H9 (cell line): ENCODE results near the gene GCC2. TPM values are rescaled to one million over a fixed set of nuclear protein-coding genes. Genes with fewer than 3 reads are reported as not detected.

Experiments
- DNase-seq: peaks from one replicate; pipeline ENCODE4 v3.0.0-alpha.2; 2017
- H2AFZ ChIP-seq: one replicate; pipeline ENCODE4 v1.6.1; 2013; ENCODE audit warnings: mild to moderate bottlenecking, low read length, control low read depth, moderate library complexity
- H2AK5ac ChIP-seq: 2 replicates; pipeline ENCODE4 v1.6.1; 2013; ENCODE audit warnings: low read length, control low read depth, mixed read lengths; ENCODE audit not compliant: insufficient read length
- H2BK120ac ChIP-seq: one replicate; pipeline ENCODE4 v1.6.1; 2013; ENCODE audit warnings: low read depth, mild to moderate bottlenecking, low read length, control low read depth, inconsistent platforms; ENCODE audit not compliant: poor library complexity, severe bottlenecking
- H2BK12ac ChIP-seq: 2 replicates; pipeline ENCODE4 v1.6.1; 2013; ENCODE audit warnings: low read length, control low read depth, mixed read lengths, low read depth; ENCODE audit not compliant: insufficient read length
- H2BK15ac ChIP-seq: 2 replicates; pipeline ENCODE4 v1.6.1; 2013; ENCODE audit warnings: low read depth, low read length, control low read depth
- H2BK20ac ChIP-seq: one replicate; pipeline ENCODE4 v1.6.1; 2013; ENCODE audit warnings: low read depth, mild to moderate bottlenecking, low read length, control low read depth, inconsistent platforms; ENCODE audit not compliant: poor library complexity, severe bottlenecking
- H2BK5ac ChIP-seq: 2 replicates; pipeline ENCODE4 v1.6.1; 2013; ENCODE audit warnings: low read length, control low read depth, mixed read lengths; ENCODE audit not compliant: insufficient read length
- H3K14ac ChIP-seq: 2 replicates; pipeline ENCODE4 v1.6.1; 2013; ENCODE audit warnings: low read length, control low read depth; ENCODE audit not compliant: insufficient read depth
- H3K18ac ChIP-seq: 2 replicates; pipeline ENCODE4 v1.6.1; 2013; ENCODE audit warnings: low read depth, mild to moderate bottlenecking, mixed read lengths, low read length, control low read depth; ENCODE audit not compliant: insufficient read length
- H3K23ac ChIP-seq: 2 replicates; pipeline ENCODE4 v1.6.1; 2013; ENCODE audit warnings: low read length, control low read depth, mixed read lengths, low read depth; ENCODE audit not compliant: insufficient read length
- H3K23me2 ChIP-seq: 2 replicates; pipeline ENCODE4 v1.6.1; 2013; ENCODE audit warnings: low read depth, mild to moderate bottlenecking, mixed read lengths, low read length, control low read depth; ENCODE audit not compliant: insufficient read length, poor library complexity, severe bottlenecking
- H3K27ac ChIP-seq: 2 replicates; pipeline ENCODE4 v1.5.1; 2013; ENCODE audit warnings: low read length, control low read depth, mixed read lengths, low read depth; ENCODE audit not compliant: insufficient read length
- H3K27me3 ChIP-seq: 2 replicates; pipeline ENCODE4 v1.6.1; 2013; ENCODE audit warnings: low read length, control low read depth, inconsistent platforms; ENCODE audit not compliant: insufficient read depth
- H3K4ac ChIP-seq: 2 replicates; pipeline ENCODE4 v1.6.1; 2013; ENCODE audit warnings: low read depth, mild to moderate bottlenecking, control low read depth, inconsistent platforms, low read length, moderate library complexity
- H3K4me1 ChIP-seq: 2 replicates; pipeline ENCODE4 v1.6.1; 2013; ENCODE audit warnings: low read length, control low read depth, inconsistent platforms; ENCODE audit not compliant: insufficient read depth
- H3K4me2 ChIP-seq: 2 replicates; pipeline ENCODE4 v1.6.1; 2013; ENCODE audit warnings: low read length, control low read depth, mixed read lengths; ENCODE audit not compliant: insufficient read length, insufficient read depth
- H3K56ac ChIP-seq: 2 replicates; pipeline ENCODE4 v1.6.1; 2013; ENCODE audit warnings: low read depth, mild to moderate bottlenecking, mixed read lengths, low read length, control low read depth; ENCODE audit not compliant: insufficient read length
- H3K79me1 ChIP-seq: 2 replicates; pipeline ENCODE4 v1.6.1; 2013; ENCODE audit warnings: low read depth, mild to moderate bottlenecking, moderate library complexity, low read length, control low read depth, inconsistent platforms; ENCODE audit not compliant: insufficient read depth, poor library complexity, severe bottlenecking
- H3K79me2 ChIP-seq: 2 replicates; pipeline ENCODE4 v1.6.1; 2013; ENCODE audit warnings: low read length, control low read depth, inconsistent platforms; ENCODE audit not compliant: insufficient read depth
- H3K9ac ChIP-seq: 2 replicates; pipeline ENCODE4 v1.6.1; 2013; ENCODE audit warnings: low read length, control low read depth, mixed read lengths; ENCODE audit not compliant: insufficient read length; ENCODE audit errors: extremely low read depth
- H3K9me3 ChIP-seq: one replicate; pipeline ENCODE4 v1.6.1; 2013; ENCODE audit warnings: low read depth, low read length, inconsistent platforms; ENCODE audit not compliant: control insufficient read depth
- H3T11ph ChIP-seq: one replicate; pipeline ENCODE4 v1.6.1; 2013; ENCODE audit warnings: mild to moderate bottlenecking, low read length, control low read depth, inconsistent platforms
- H4K20me1 ChIP-seq: one replicate; pipeline ENCODE4 v1.6.1; 2013; ENCODE audit not compliant: control insufficient read depth, insufficient read length, insufficient read depth
- H4K5ac ChIP-seq: 2 replicates; pipeline ENCODE4 v1.6.1; 2013; ENCODE audit warnings: low read depth, mild to moderate bottlenecking, mixed read lengths, low read length, control low read depth; ENCODE audit not compliant: insufficient read length
- H4K8ac ChIP-seq: replicated peaks from 2 replicates; pipeline ENCODE4 v1.6.1; 2013; ENCODE audit warnings: low read length, control low read depth, mixed read lengths, low read depth; ENCODE audit not compliant: insufficient read length
- H4K91ac ChIP-seq: 2 replicates; pipeline ENCODE4 v1.6.1; 2013; ENCODE audit warnings: low read depth, mild to moderate bottlenecking, moderate library complexity, mixed read lengths, low read length, control low read depth; ENCODE audit not compliant: insufficient read length
- H3K27ac Mint-ChIP-seq, 3 experiments: 2 replicates in 2 of 3; 3 replicates in 1 of 3; pipeline ENCODE4 v1.8.0; 2020 to 2021; ENCODE audit warnings: mixed read lengths in 3 of 3, mild to moderate bottlenecking in 1 of 3, moderate library complexity in 1 of 3
- H3K27me3 Mint-ChIP-seq: 2 replicates; pipeline ENCODE4 v1.8.0; 2021; ENCODE audit warnings: low read depth, mild to moderate bottlenecking, moderate library complexity, mixed read lengths
- H3K36me3 Mint-ChIP-seq, 3 experiments: 2 replicates in 2 of 3; 3 replicates in 1 of 3; pipeline ENCODE4 v1.8.0; 2020 to 2021; ENCODE audit warnings: low read depth in 3 of 3, mixed read lengths in 3 of 3; ENCODE audit not compliant: insufficient read depth in 1 of 3
- H3K4me1 Mint-ChIP-seq, 2 experiments: 2 replicates each; pipeline ENCODE4 v1.8.0; 2020; ENCODE audit warnings: mixed read lengths in 2 of 2
- H3K4me3 Mint-ChIP-seq, 2 experiments: 2 replicates in 1 of 2; 3 replicates in 1 of 2; pipeline ENCODE4 v1.8.0; 2020 to 2021; ENCODE audit warnings: mild to moderate bottlenecking in 2 of 2, mixed read lengths in 2 of 2, moderate library complexity in 1 of 2
- H3K9me3 Mint-ChIP-seq, 2 experiments: 2 replicates in 1 of 2; 3 replicates in 1 of 2; pipeline ENCODE4 v1.8.0; 2020; ENCODE audit warnings: mild to moderate bottlenecking in 2 of 2, mixed read lengths in 2 of 2, moderate library complexity in 1 of 2
- CTCF ChIP-seq: fragments of 200-600 bp; sonication (generic); conservative IDR thresholded peaks from 3 replicates; pipeline ENCODE4 v1.8.0; 2021; ENCODE audit warnings: antibody characterized with exemption, mild to moderate bottlenecking
- whole genome bisulfite sequencing: extraction: QIAGEN DNeasy Blood & Tissue Kit; methylation state at CpG from one replicate; pipeline ENCODE4 v1.1.7; 2013; ENCODE audit warnings: missing lambda C conversion rate, low lambda C conversion rate, mixed read lengths; ENCODE audit not compliant: insufficient read length; ENCODE audit errors: extremely low coverage; 5-methylcytosine and 5-hydroxymethylcytosine counted together
- total RNA-seq: library from RNA; stranded (reverse); gene quantifications from 2 replicates; pipeline ENCODE4 v1.2.1, GENCODE V29; 2021

GCC2 gene
- total RNA-seq, 1 experiment from 2014 or later, result 53.3 TPM

GRCh38 chr2:108533832-108534583, 85.0 kb downstream of the GCC2 start, which contains the start of gene LIMS1:
TSS of gene LIMS1 (plus strand) at chr2:108534470. CDS start at chr2:108534563, 93 bp downstream.
- Histone ChIP-seq H4K5ac (no peak within 1 kb of the TSS), H3K79me1 (no peaks in the 10 kb centered on the region), H3K14ac (peak within 1 kb of the TSS; percentile 87), H3T11ph (no peak within 1 kb of the TSS), H2AK5ac (no peak within 1 kb of the TSS), H3K4ac (no peak within 1 kb of the TSS), H3K27me3 (no peaks in the 10 kb centered on the region), H4K91ac (no peak within 1 kb of the TSS), H3K27ac (no peak within 1 kb of the TSS), H3K9me3 (no peaks in the 10 kb centered on the region), H4K20me1 (no peaks in the 10 kb centered on the region), H3K4me1 (no peaks in the 10 kb centered on the region), H2BK15ac (no peak within 1 kb of the TSS), H2AFZ (no peak within 1 kb of the TSS), H3K9ac (peak within 1 kb of the TSS; percentile 64), H4K8ac (no peak within 1 kb of the TSS), H2BK120ac (no peak within 1 kb of the TSS), H2BK12ac (no peak within 1 kb of the TSS), H3K56ac (no peak within 1 kb of the TSS), H2BK20ac (no peak within 1 kb of the TSS), H2BK5ac (no peak within 1 kb of the TSS), H3K23ac (no peak within 1 kb of the TSS), H3K18ac (peak within 1 kb of the TSS; percentile 61), H3K4me2 (peak within 1 kb of the TSS; percentile 98), H3K79me2 (peaks cover 7% of the 10 kb centered on the region; the same call in 1 of the 2 replicates), H3K23me2 (no peaks in the 10 kb centered on the region)
- peaks cover 0 to 2% (median 0%) of the 10 kb centered on the region in 3 experiments; a peak in 2 of 7 replicates for H3K36me3 Mint-ChIP-seq
- no CpG with 5 or more reads among the region's 87 CpGs for WGBS
- TF ChIP-seq CTCF, result no peak
- peaks cover 31 to 35% of the 10 kb centered on the region in 2 experiments for H3K4me1 Mint-ChIP-seq
- DNase-seq, result peak; percentile 92
- H3K9me3 Mint-ChIP-seq, result no peaks in the 10 kb centered on the region
- peak within 1 kb of the TSS; percentile 87 to 93 for H3K4me3 Mint-ChIP-seq
- H3K27ac Mint-ChIP-seq, result peak within 1 kb of the TSS; percentile 95 to 99 (median 96)
- peaks cover 8% of the 10 kb centered on the region for H3K27me3 Mint-ChIP-seq
